Effector memory CD4-positive, alpha-beta T cell (primary cell): ENCODE measurements around the gene AGT.

Source experiments
- DNase-seq, 3 donors: peaks; one replicate each; pipeline ENCODE4 v3.0.0-alpha.2; 2020
- H3K27ac ChIP-seq: 2 replicates; pipeline ENCODE4 v1.7.0; 2013; ENCODE audit warnings: mild to moderate bottlenecking, low read length, moderate library complexity; ENCODE audit not compliant: insufficient read depth, poor library complexity, severe bottlenecking
- H3K27me3 ChIP-seq: replicated peaks from 2 replicates; pipeline ENCODE4 v1.7.0; 2013; ENCODE audit warnings: mild to moderate bottlenecking, low read length; ENCODE audit not compliant: insufficient read depth, control insufficient read depth, poor library complexity, severe bottlenecking
- H3K36me3 ChIP-seq: 2 replicates; pipeline ENCODE4 v1.7.0; 2013; ENCODE audit warnings: mild to moderate bottlenecking, low read length, moderate library complexity; ENCODE audit not compliant: control insufficient read depth, insufficient read depth
- H3K4me1 ChIP-seq: 2 replicates; pipeline ENCODE4 v1.7.0; 2013; ENCODE audit warnings: low read length, mild to moderate bottlenecking; ENCODE audit not compliant: control insufficient read depth, insufficient read depth, poor library complexity, severe bottlenecking
- H3K4me3 ChIP-seq: 2 replicates; pipeline ENCODE4 v1.7.0; 2013; ENCODE audit warnings: low read length, low read depth, mild to moderate bottlenecking; ENCODE audit not compliant: insufficient read depth, poor library complexity, severe bottlenecking
- H3K9me3 ChIP-seq: 2 replicates; pipeline ENCODE4 v1.7.0; 2013; ENCODE audit warnings: mild to moderate bottlenecking, low read length, moderate library complexity; ENCODE audit not compliant: control insufficient read depth
- total RNA-seq, 3 donors: gene quantifications; one replicate each; lab custom pipeline; 2026; lab: John Stamatoyannopoulos, UW

AGT gene
- total RNA-seq: 0 reads per million in 3 donors

GRCh38 chr1:230713915-230714764 lies at the start of gene AGT:
Gene AGT (minus strand): TSS chr1:230714122. CDS start chr1:230710823, 3,299 bp downstream.
- H3K9me3 ChIP-seq: no peaks in the 10 kb centered on the region
- H3K27me3 ChIP-seq: peaks cover 4% of the 10 kb centered on the region
- no peak for DNase-seq
- H3K4me3 ChIP-seq: no peak within 1 kb of the TSS
- H3K36me3 ChIP-seq: no peaks in the 10 kb centered on the region
- no peak within 1 kb of the TSS for H3K27ac ChIP-seq
- H3K4me1 ChIP-seq: no peaks in the 10 kb centered on the region

DNA sequence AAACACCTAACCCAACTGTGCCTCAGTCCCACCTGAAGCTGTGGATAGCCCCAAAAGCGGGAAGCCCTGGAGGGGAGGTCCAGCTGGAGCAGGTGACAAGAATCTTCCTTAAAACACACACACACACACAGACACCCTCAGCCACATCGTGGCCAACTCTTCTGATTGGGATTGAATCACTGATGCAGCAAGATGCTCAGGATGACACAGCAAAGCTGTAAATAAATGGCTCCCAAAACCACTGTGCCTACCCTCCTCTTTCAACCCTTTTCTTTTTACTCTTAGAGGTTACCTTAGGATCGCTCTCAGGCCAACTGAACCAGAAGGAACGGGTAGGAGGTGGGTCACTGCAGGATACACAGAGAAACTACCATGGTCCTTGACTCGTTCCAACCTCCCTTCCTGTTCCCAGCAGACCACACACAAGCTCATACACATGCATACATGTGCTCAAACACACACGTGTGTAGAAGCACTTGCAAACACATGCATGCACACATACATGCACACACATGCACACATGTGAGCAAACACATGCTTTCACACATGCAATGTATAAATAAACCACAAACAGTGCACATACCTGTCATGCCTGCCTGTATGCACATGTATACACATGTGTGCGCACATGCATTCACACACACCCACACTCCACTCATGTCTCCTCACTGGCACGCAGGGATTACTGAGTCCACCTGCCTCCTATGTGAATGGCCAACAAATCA lies 47.7 kb upstream of the AGT start:
- H3K4me1 ChIP-seq: no peaks in the 10 kb centered on the region
- no peaks in the 10 kb centered on the region for H3K36me3 ChIP-seq
- no peaks in the 10 kb centered on the region for H3K9me3 ChIP-seq
- H3K27me3 ChIP-seq: no peaks in the 10 kb centered on the region
- H3K27ac ChIP-seq: no peak overlapping the region
- no peak for DNase-seq
- H3K4me3 ChIP-seq: no peak overlapping the region

DNA sequence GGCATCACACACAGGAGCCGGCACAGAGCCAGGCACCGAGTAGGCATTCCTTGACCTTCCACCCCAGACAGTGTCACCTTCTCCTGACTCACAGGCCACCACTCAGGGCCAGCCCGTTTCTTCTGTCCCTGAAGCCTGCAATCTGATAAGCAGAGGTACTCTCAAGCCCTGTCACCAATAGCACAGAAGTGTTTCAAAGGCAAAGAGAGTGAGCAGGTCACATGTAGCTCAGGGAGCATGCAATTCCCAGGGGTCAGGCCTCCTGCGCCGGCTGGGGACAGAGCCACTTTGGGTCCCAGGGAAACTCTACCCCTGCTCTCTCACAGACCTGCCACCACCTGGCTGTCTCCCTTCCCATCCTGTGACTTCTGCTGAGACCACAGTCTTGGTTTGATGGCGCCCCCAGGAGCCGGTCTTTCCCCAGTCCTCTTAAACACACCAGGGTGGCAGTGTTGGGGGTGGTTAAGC lies 46.5 kb upstream of the AGT start:
- DNase-seq: no peak
- H3K4me1 ChIP-seq: no peaks in the 10 kb centered on the region
- no peaks in the 10 kb centered on the region for H3K9me3 ChIP-seq
- H3K36me3 ChIP-seq: no peaks in the 10 kb centered on the region
- H3K4me3 ChIP-seq: no peak overlapping the region
- no peak overlapping the region for H3K27ac ChIP-seq
- no peaks in the 10 kb centered on the region for H3K27me3 ChIP-seq

GRCh38 chr1:230759369-230760065 lies 45.6 kb upstream of the AGT start:
- H3K27me3 ChIP-seq: no peaks in the 10 kb centered on the region
- no peak overlapping the region for H3K27ac ChIP-seq
- DNase-seq: no peak
- no peak overlapping the region for H3K4me3 ChIP-seq
- H3K36me3 ChIP-seq: no peaks in the 10 kb centered on the region
- no peaks in the 10 kb centered on the region for H3K9me3 ChIP-seq
- H3K4me1 ChIP-seq: no peaks in the 10 kb centered on the region

DNA sequence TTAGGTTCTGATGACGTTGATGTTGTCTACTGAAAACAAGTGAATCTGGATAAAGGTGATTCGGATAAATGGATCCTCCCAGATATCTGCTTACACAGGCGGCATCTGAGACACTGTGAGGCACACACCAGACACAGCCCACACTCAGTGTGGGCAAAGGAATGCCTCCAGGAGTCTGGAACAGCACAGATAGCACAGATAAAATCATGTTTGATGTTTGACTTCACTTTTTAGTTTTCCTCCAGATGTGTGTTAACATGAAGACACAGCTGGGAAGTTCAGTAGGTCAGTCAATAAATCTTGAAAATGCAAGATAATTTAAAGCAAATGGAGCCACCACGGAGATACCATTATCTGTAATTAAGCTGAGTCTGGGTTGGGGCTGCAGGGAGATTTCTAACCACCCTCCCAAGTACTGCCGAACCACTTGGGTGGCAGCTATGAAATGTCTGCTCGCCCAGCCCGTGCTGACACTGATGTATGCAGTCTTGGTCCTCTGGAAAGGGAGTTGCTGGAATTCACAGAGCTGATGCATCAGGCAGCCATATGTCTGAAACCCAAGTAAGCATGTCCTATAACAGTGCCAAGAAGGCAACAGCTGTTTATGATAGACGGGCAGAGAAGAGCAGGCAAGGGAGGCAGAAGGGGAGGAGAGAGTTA lies 44.9 kb upstream of the AGT start:
- H3K27me3 ChIP-seq: no peaks in the 10 kb centered on the region
- no peaks in the 10 kb centered on the region for H3K36me3 ChIP-seq
- H3K9me3 ChIP-seq: no peaks in the 10 kb centered on the region
- no peaks in the 10 kb centered on the region for H3K4me1 ChIP-seq
- no peak for DNase-seq
- H3K27ac ChIP-seq: no peak overlapping the region
- no peak overlapping the region for H3K4me3 ChIP-seq

DNA sequence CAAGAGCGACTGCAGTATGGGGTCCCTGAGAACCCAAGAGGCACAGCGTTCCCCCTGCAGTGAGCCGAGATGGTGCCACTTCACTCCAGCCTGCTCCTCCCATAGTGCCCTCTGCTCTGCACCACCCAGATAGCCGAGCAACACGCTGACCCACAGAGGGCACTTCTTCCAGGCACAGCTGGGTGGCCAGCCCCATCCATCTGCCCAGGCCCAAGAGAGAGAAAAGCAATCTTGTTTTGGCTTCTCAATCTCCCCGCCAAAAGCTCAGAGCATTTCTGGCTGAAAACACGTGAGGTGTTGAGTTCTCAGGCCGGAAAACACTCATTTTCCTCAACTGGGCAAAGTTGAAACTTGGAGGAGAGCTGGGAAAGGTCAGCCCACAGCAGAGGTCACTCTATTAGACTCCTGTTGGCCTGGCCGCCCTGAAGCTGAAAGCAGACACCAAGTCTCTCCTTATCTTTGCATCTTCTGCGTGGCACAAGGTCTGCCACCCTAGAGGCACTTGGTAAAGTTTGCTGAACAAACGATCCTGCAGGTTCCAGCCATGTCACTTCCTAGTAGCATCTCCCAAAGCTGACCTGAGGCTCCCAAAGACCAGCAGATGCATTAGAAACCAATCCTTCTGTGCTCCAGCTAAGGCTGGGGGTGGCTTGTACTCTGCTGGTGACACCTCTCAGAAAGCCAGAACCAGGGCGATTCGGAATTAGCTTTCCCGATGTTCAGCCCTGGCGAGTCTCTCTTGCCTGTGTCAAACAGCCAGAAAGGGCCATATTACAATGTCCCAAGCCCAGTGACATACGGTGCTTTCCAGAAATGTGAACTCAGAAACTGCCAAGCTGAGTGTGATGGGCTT lies 44.2 kb upstream of the AGT start:
- Histone ChIP-seq H3K36me3 (no peaks in the 10 kb centered on the region), H3K9me3 (no peaks in the 10 kb centered on the region), H3K4me1 (no peaks in the 10 kb centered on the region), H3K4me3 (no peak overlapping the region), H3K27ac (no peak overlapping the region), H3K27me3 (no peaks in the 10 kb centered on the region)
- no peak for DNase-seq

DNA sequence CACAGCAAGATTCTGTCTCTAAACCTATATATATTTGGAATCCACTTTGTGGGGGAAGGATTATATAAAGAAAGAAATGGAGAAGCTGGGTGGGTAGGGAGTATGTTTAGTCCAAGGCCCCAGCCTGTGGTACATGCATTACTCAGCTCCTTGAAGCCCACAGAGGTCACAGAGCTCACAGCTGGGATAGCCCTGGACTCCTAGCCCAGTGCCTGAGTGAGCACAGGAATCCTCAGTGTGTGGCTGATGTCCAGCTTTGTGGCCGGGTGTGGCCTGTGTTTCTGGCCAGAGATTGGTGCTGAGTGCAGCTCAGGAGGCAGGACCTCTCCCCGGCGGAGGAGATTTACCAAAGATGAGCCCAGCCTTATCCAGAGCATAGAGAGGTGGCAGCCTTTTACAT lies 40.9 kb upstream of the AGT start:
- Histone ChIP-seq H3K4me3 (no peak overlapping the region), H3K9me3 (no peaks in the 10 kb centered on the region), H3K27ac (no peak overlapping the region), H3K36me3 (no peaks in the 10 kb centered on the region), H3K27me3 (no peaks in the 10 kb centered on the region), H3K4me1 (no peaks in the 10 kb centered on the region)
- DNase-seq: no peak

DNA sequence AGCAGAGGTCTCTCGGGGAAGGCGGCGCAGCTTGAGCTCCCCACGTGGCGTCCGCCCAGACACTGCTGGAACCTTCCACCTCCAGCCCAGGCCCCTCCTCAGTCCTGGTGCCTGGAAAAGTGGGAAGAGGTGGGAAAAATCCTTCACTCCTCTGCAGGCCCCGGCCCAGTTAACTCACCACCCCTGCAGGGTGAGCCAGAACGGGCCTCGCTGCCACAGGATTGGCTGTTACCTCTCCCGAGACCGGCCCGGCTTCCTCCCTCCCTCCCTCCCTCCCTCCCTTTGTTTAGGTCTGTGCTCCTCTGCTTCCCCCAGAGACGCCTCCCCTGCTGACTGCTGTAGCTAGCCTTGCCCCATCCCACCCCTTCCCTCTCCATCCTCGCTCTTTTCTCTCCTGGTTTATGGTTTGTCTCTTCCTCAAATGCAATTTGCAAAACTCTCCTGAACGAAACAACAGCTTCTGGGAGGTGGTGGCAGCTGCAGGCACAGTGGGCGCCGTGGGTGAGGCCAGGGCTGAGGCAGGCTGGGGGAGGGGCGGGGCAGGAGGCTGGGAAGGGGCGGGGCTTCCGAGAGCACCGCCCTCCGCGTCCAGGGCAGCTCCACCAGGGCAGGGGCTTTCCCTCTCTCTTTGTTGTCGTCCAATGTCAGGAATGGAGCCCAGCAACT lies 39.8 kb upstream of the AGT start:
- Histone ChIP-seq H3K4me1 (no peaks in the 10 kb centered on the region), H3K9me3 (no peaks in the 10 kb centered on the region), H3K27ac (no peak overlapping the region), H3K36me3 (no peaks in the 10 kb centered on the region), H3K4me3 (no peak overlapping the region), H3K27me3 (no peaks in the 10 kb centered on the region)
- no peak for DNase-seq

- H3K27ac ChIP-seq: no peak overlapping the region
- no peak overlapping the region for H3K4me3 ChIP-seq
- no peaks in the 10 kb centered on the region for H3K4me1 ChIP-seq
- H3K36me3 ChIP-seq: no peaks in the 10 kb centered on the region
- H3K9me3 ChIP-seq: no peaks in the 10 kb centered on the region
- DNase-seq: no peak
- H3K27me3 ChIP-seq: no peaks in the 10 kb centered on the region
Measured at GRCh38 chr1:230753191-230753585, 39.3 kb upstream of the AGT start.
